ENCODE results near the gene RPLP1.

The RPLP1 gene

GRCh38 chr15:69498282-69498681 lies 45.7 kb downstream of the RPLP1 start:
- DNase-seq (ENCODE audit: low spot score) = no peak

GRCh38 chr15:69498987-69499386 lies 46.4 kb downstream of the RPLP1 start:
- DNase-seq (ENCODE audit: low spot score) = no peak

DNA sequence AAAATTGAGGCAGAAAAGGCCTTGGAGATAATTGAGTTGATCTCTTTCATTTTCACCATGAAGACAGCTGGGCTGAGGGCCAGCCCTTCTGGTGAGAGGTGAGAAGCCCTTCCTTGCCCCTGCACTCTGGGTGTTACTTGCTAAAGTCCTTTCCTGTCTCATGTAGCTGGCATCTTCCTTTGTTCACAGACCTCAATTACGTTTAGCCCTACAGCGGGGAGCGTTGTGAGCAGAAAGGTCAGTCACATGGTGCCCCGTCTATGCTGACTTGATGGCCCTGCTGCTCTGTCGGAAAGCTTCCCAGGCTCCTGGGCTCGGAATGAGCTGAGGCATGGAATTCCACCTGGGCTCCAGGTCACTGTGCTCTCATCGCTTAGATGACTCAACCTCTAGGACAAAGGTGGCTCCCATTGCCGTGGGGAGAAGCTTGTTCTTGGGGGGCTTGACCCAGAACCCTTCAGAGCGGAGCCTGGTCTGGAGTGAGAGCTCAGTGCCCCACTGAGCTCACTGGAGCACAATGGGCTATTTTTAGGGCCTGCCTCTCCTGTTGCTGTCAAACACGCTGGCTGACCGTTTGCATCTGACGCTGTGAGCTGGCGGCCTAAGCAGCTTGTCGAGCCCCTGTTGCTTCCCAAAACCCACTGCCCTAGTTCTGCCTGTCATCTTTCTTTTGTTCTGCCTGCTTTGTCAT lies 47.0 kb downstream of the RPLP1 start:
- DNase-seq (ENCODE audit: low spot score) = no peak

- no peak for DNase-seq (ENCODE audit: low spot score)
Measured at GRCh38 chr15:69500339-69500738, 47.7 kb downstream of the RPLP1 start.

DNA sequence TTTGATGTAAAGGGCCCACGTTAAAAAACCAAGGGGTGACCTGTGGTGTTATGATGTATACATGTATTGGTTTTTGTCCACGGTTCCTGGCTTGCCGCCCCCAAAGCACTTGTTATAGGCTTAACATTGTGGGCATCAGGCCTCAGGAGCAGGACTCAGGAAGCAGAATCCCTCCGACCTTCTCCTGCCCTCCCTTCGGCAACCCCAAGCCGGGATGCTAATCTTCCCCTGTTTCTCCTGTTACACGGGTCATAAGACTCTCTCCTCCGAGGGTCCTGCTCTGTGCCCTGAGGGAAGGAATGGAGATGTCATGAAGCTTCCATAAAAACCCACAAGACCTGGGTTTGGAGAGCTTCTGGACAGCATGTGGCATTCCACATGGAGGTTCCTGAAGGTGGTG lies 48.8 kb downstream of the RPLP1 start:
- no peak for DNase-seq (ENCODE audit: low spot score)

DNA sequence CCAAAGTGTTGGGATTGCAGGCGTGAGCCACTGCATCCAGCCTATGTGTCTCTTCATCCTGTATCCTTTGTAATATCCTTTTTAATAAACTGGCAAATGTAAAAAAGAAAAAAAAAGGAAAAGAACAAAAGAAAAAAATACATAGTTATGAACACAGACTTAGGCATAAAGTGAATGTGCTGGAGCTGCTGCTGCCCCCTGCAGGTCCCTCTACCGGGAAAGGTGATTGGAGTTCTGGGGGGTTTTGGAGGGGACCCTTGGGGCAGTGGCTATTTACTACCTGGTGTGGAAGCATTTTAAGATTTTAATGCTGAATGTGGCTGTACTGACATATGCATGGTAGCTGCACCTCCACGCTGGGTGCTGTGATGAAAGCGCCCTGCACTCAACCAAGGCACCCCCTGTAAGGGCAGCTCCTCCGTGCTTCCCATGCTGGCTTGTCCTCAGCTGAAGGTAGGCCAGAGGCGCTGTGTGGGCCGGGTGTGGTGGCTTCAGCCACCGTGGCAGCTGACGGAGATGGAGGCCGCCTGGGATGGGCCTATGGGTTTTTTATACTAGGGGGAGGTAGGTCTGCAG lies 49.9 kb downstream of the RPLP1 start:
- no peak for DNase-seq (ENCODE audit: low spot score)

DNA sequence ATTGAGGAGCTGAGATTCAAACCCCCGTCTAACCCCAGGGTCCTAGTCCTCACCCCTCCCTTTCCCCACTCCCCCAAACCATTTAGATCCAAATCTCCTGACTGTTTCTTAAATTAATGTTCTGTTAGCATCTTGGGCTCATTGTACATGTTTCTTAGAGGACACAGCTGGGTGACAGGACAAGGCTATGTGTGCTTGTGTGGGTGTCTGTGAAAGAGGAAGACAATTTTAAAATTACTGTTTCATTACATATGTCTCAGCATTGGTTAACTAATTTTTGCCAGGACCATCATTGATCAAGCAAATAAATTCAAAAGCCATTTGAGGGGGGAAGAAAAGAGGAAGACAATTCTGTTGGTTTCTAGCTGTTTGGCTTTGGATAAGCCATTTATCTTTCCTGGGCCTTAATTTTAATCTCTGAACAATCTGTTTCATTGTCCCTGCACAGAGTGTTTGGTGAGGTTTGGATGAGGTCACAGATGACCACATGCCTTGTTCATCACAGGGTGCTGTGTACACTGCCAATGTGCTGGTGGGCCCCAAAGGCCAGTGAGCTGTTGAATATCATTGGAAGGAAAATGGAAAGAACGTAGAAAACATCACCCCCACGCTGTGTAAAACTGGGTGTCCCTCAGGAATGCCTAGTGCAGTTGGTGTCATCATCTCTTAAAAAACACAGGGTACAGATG lies 51.9 kb downstream of the RPLP1 start:
- DNase-seq (ENCODE audit: low spot score) = no peak

Data from AG08395 (cell line).